WI38 (cell line): Measurements from ENCODE around the gene ZNF396.

Source experiments
- H3K4me3 ChIP-seq: 2 replicates; pipeline ENCODE4 v1.5.1; 2011; ENCODE audit warnings: low read depth, mild to moderate bottlenecking, control low read depth, low read length
- CTCF ChIP-seq: IDR thresholded peaks from 2 replicates; pipeline ENCODE4 v1.5.1; 2012; ENCODE audit warnings: low read depth, mild to moderate bottlenecking, control low read depth, low read length

The ZNF396 gene

DNA sequence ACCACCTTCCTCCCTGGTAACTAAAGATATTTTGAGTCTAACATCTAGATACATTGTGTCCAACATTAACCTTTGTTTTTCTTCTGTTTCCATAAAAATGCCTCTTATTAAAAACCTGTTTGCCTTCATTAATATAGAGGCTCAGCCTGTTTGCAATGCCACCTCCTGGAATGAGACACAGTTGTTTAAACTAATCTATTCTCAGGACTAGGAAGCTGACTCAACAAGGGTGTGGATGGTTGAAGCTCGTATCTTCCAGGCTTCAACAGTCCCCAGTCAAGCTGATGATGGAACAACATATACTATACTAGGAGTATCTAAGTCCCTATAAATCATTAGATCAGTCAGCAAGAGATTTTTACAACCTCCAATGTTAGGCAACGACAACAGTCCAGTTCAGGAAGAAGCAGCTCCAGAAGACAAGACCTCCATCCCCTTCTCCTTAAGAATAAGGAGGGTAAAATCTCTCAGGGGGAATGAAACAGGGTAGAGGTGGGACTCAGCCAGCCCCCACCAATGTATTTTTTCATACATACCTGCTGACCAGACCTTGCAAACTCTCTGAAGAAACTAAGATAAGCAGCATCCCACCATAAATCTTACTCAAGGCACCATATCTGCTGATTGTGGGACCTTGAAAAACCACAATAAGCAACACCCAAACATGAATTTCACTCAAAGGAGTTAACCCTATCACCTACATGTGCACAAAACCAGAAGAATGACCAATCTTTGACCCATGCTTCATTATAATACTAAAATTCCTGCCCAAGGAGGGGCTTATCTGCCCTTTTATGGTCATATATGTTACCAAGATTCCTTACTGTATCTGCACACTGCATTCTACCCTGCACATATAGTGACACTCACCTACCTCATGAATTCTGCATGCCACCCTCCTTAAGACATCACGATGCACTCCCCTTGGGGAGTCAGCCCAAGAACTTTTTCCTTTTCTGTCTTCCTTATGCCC is 54.4 kb downstream of the ZNF396 start:
- H3K4me3 ChIP-seq: no peak overlapping the region
- TF ChIP-seq CTCF: no peak
